GM12878 (cell line): ENCODE results near the gene CCDC117.

Source experiments
- BACH1 ChIP-seq: fragments of 450-650 bp; IDR thresholded peaks from 2 replicates; pipeline ENCODE4 v1.6.1; 2017; ENCODE audit warnings: mild to moderate bottlenecking, borderline replicate concordance
- BHLHE40 ChIP-seq, 2 experiments: fragments of 450-650 bp in 1 of 2; IDR thresholded peaks; 2 replicates each; pipeline ENCODE4 v1.6.1; 2011 to 2017; ENCODE audit warnings: low read depth in 2 of 2, borderline replicate concordance in 1 of 2, improper control_type of control experiment in 1 of 2, low read length in 1 of 2, mild to moderate bottlenecking in 1 of 2
- CEBPB ChIP-seq, 2 experiments: fragments of 150-350 bp in 1 of 2; IDR thresholded peaks; 2 replicates each; pipeline ENCODE4 v1.6.1; 2012 to 2014; ENCODE audit warnings: low read depth in 2 of 2, low read length in 2 of 2, borderline replicate concordance in 1 of 2, inconsistent platforms in 1 of 2
- CTCF ChIP-seq, 3 experiments: IDR thresholded peaks in 2 of 3; conservative IDR thresholded peaks in 1 of 3; 2 replicates each; pipeline ENCODE4 v1.5.1; 2011; ENCODE audit warnings: low read depth in 3 of 3, low read length in 3 of 3, mild to moderate bottlenecking in 3 of 3, control low read depth in 2 of 3, moderate library complexity in 2 of 3, inconsistent platforms in 1 of 3, mixed read lengths in 1 of 3; ENCODE audit not compliant: control insufficient read depth in 2 of 3, insufficient read depth in 1 of 3; ENCODE audit errors: extremely low read depth in 1 of 3
- E4F1 ChIP-seq: fragments of 450-650 bp; IDR thresholded peaks from 2 replicates; pipeline ENCODE4 v1.6.1; 2018; ENCODE audit warnings: borderline replicate concordance, mild to moderate bottlenecking; ENCODE audit not compliant: partially characterized antibody
- ETV6 ChIP-seq, 2 experiments: fragments of 450-650 bp in 1 of 2; IDR thresholded peaks in 1 of 2; conservative IDR thresholded peaks in 1 of 2; 2 replicates each; pipeline ENCODE4 v1.6.1; 2014; ENCODE audit warnings: antibody characterized with exemption in 1 of 2, borderline replicate concordance in 1 of 2, low read depth in 1 of 2, mild to moderate bottlenecking in 1 of 2, moderate library complexity in 1 of 2
- EZH2 ChIP-seq: IDR thresholded peaks from 2 replicates; pipeline ENCODE4 v1.6.1; 2012; ENCODE audit warnings: low read depth, mild to moderate bottlenecking, control low read depth, inconsistent platforms, low read length, borderline replicate concordance; ENCODE audit not compliant: control insufficient read depth
- FOS ChIP-seq: IDR thresholded peaks from 3 replicates; pipeline ENCODE4 v1.6.1; 2011; ENCODE audit warnings: borderline replicate concordance; ENCODE audit not compliant: insufficient read length; ENCODE audit errors: extremely low read depth
- IRF5 ChIP-seq: fragments of 450-650 bp; IDR thresholded peaks from 2 replicates; pipeline ENCODE4 v1.6.1; 2017; ENCODE audit warnings: borderline replicate concordance
- POLR2A ChIP-seq: IDR thresholded peaks from 2 replicates; pipeline ENCODE4 v1.6.1; 2011; ENCODE audit warnings: low read depth, mild to moderate bottlenecking, low read length
- PRDM15 ChIP-seq: fragments of 450-650 bp; formaldehyde crosslinking; IDR thresholded peaks from 2 replicates; pipeline ENCODE4 v1.4.0; 2020; ENCODE audit warnings: mild to moderate bottlenecking, moderate library complexity
- REST ChIP-seq: IDR thresholded peaks from 2 replicates; pipeline ENCODE4 v1.6.1; 2012; ENCODE audit warnings: mild to moderate bottlenecking, low read depth, low read length
- SPI1 ChIP-seq: IDR thresholded peaks from 2 replicates; pipeline ENCODE4 v1.6.1; 2011; ENCODE audit warnings: low read depth, mild to moderate bottlenecking, low read length, moderate library complexity, borderline replicate concordance; ENCODE audit not compliant: insufficient read depth
- ZBTB33 ChIP-seq: fragments of 450-650 bp; IDR thresholded peaks from 2 replicates; pipeline ENCODE4 v1.6.1; 2017; ENCODE audit warnings: mild to moderate bottlenecking

GRCh38 chr22:28812516-28812915 is 40.0 kb downstream of the CCDC117 start:
- TF ChIP-seq FOS (no peak), CEBPB (IDR thresholded peaks at IDR 0.05; ENCODE audit: borderline replicate concordance in 1 of 2, low read depth in 2 of 2, low read length in 2 of 2) (no peak), BACH1 (no peak), POLR2A (no peak), ZBTB33 (no peak), CTCF (IDR thresholded peaks at IDR 0.05 in 2 of 3, conservative IDR thresholded peaks at IDR 0.05 in 1 of 3; ENCODE audit: control insufficient read depth in 2 of 3, extremely low read depth in 1 of 3, insufficient read depth in 1 of 3, low read depth in 3 of 3, low read length in 3 of 3) (no peak), REST (no peak), BHLHE40 (IDR thresholded peaks at IDR 0.05; ENCODE audit: borderline replicate concordance in 1 of 2, low read depth in 2 of 2, low read length in 1 of 2) (no peak), EZH2 (no peak), PRDM15 (no peak), E4F1 (no peak), SPI1 (no peak), ETV6 (conservative IDR thresholded peaks at IDR 0.05 in 1 of 2, IDR thresholded peaks at IDR 0.05 in 1 of 2; ENCODE audit: borderline replicate concordance in 1 of 2, low read depth in 1 of 2) (no peak), IRF5 (no peak)
